Gastrocnemius medialis (tissue), 4 donors: ENCODE results near the gene AKAP12. TPM values are rescaled to one million over a fixed set of nuclear protein-coding genes. Genes with fewer than 3 reads are reported as not detected.

Source experiments
- ATAC-seq, 2 donors: fragments of 150-250 bp; one replicate each; pipeline ENCODE4 v1.9.1; 2016
- DNase-seq, 2 donors: peaks; one replicate each; pipeline ENCODE4 v3.0.0-alpha.2; 2019
- H3K27ac ChIP-seq, 4 donors: fragments of 200-600 bp; sonication (generic); 1 replicate in 1 of 4; 2 replicates in 3 of 4; pipeline ENCODE4 v1.5.1; 2016 to 2018; ENCODE audit warnings: mild to moderate bottlenecking in 2 of 4, moderate library complexity in 1 of 4
- H3K27me3 ChIP-seq, 3 donors: fragments of 200-600 bp; sonication (generic) in 2 of 3; 1 replicate in 1 of 3; 2 replicates in 2 of 3; pipeline versions ENCODE4 v1.5.1 to v1.6.0; 2016 to 2019; ENCODE audit warnings: mild to moderate bottlenecking in 1 of 3, moderate library complexity in 1 of 3
- H3K36me3 ChIP-seq, 2 donors: fragments of 200-600 bp; sonication (generic) in 1 of 2; one replicate each; pipeline ENCODE4 v1.5.1; 2017 to 2018
- H3K4me1 ChIP-seq, 2 donors: fragments of 200-600 bp; sonication (generic) in 1 of 2; one replicate each; pipeline ENCODE4 v1.5.1; 2016 to 2017; ENCODE audit warnings: mild to moderate bottlenecking in 2 of 2
- H3K4me3 ChIP-seq, 4 donors: fragments of 200-600 bp; sonication (generic) in 3 of 4; 1 replicate in 1 of 4; 2 replicates in 3 of 4; pipeline ENCODE4 v1.5.1; 2016 to 2019; ENCODE audit warnings: mild to moderate bottlenecking in 2 of 4
- H3K9me3 ChIP-seq, 3 donors: fragments of 200-600 bp; sonication (generic) in 2 of 3; 1 replicate in 1 of 3; 2 replicates in 2 of 3; pipeline ENCODE4 v1.5.1; 2016 to 2019
- CTCF ChIP-seq, 5 experiments: fragments of 450-650 bp in 3 of 5; fragments of 200-600 bp in 2 of 5; sonication (generic) in 2 of 5; IDR thresholded peaks in 4 of 5; conservative IDR thresholded peaks in 1 of 5; 1 replicate in 4 of 5; 2 replicates in 1 of 5; pipeline ENCODE4 v1.5.1; 2016 to 2019; ENCODE audit warnings: antibody characterized with exemption in 5 of 5, mild to moderate bottlenecking in 3 of 5, moderate library complexity in 3 of 5
- POLR2A ChIP-seq, 2 donors: fragments of 450-650 bp; IDR thresholded peaks; one replicate each; pipeline ENCODE4 v1.6.1; 2017; ENCODE audit warnings: antibody characterized with exemption in 2 of 2, mild to moderate bottlenecking in 2 of 2, moderate library complexity in 2 of 2
- in situ Hi-C, 4 donors: fragments of 200-750 bp; cut with MboI; loops; one replicate each; pipeline versions ENCODE4 v1.15.0 to v1.8.0; 2017; ENCODE audit warnings: low sequenced_read_pairs in 4 of 4
- intact Hi-C: fragments of 100-400 bp; cut with DNase I; formaldehyde crosslinking; loops from one replicate; pipeline ENCODE4 v1.15.1; 2023; ENCODE audit warnings: low total_unique reads
- total RNA-seq, 4 donors: library from RNA; depleted of rRNA; stranded (reverse); fragments of >200 nt; gene quantifications; one replicate each; pipeline versions ENCODE4 v1.1.0 to v1.2.3, GENCODE V29; 2016

Gene AKAP12
- total RNA-seq, 4 donors from 2014 or later = 6.4 to 17.3 (median 9.8) TPM

- Histone ChIP-seq H3K4me1 (peaks cover 12 to 22% of the 10 kb centered on the region in 2 donors), H3K4me3 (no peak overlapping the region), H3K27me3 (peaks cover 7 to 15% (median 14%) of the 10 kb centered on the region in 3 donors), H3K9me3 (no peaks in the 10 kb centered on the region), H3K27ac (no peak overlapping the region), H3K36me3 (no peaks in the 10 kb centered on the region)
- in situ Hi-C loops (loop anchor here in 2 of 4 donors (5.0 to 10.0 kb wide), 2 partner anchors 307 to 309 kb away; no protein-coding TSS in a partner anchor), intact Hi-C loops (no loop called here)
- ATAC-seq (no peak), DNase-seq (no peak)
- TF ChIP-seq CTCF (IDR thresholded peaks at IDR 0.05 in 4 of 5, conservative IDR thresholded peaks at IDR 0.05 in 1 of 5) (no peak), POLR2A (IDR thresholded peaks at IDR 0.05) (no peak)
These were observed 81.7 kb downstream of the AKAP12 start for GRCh38 chr6:151321438-151321837.

GRCh38 chr6:151322570-151322969, 82.8 kb downstream of the AKAP12 start:
- H3K36me3 ChIP-seq = no peaks in the 10 kb centered on the region
- in situ Hi-C loops (loop anchor here in 2 of 4 donors (5.0 to 10.0 kb wide), 2 partner anchors 308 to 310 kb away; no protein-coding TSS in a partner anchor), intact Hi-C loops (no loop called here)
- no peak for DNase-seq
- peaks cover 7 to 19% (median 14%) of the 10 kb centered on the region in 3 donors for H3K27me3 ChIP-seq
- H3K4me3 ChIP-seq = no peak overlapping the region
- no peak overlapping the region for H3K27ac ChIP-seq
- H3K9me3 ChIP-seq = no peaks in the 10 kb centered on the region
- no peak for ATAC-seq
- peaks cover 12 to 22% of the 10 kb centered on the region in 2 donors for H3K4me1 ChIP-seq
- no peak for TF ChIP-seq POLR2A (IDR thresholded peaks at IDR 0.05)
- TF ChIP-seq CTCF (IDR thresholded peaks at IDR 0.05 in 4 of 5, conservative IDR thresholded peaks at IDR 0.05 in 1 of 5) = no peak

- intact Hi-C loops (loop anchor here (1.0 kb wide), 2 partner anchors 84 to 310 kb away; no protein-coding TSS in a partner anchor), in situ Hi-C loops (loop anchor here in 2 of 4 donors (5.0 to 10.0 kb wide), 2 partner anchors 309 to 312 kb away; no protein-coding TSS in a partner anchor)
- DNase-seq (peak; percentile 59 to 78), ATAC-seq (peak; percentile 88 to 90)
- TF ChIP-seq POLR2A (IDR thresholded peaks at IDR 0.05) = no peak
- peak; percentile 80 to 97 (median 94) for TF ChIP-seq CTCF (IDR thresholded peaks at IDR 0.05 in 4 of 5, conservative IDR thresholded peaks at IDR 0.05 in 1 of 5)
- Histone ChIP-seq H3K4me1 (peaks cover 12 to 22% of the 10 kb centered on the region in 2 donors), H3K9me3 (no peaks in the 10 kb centered on the region), H3K27ac (peak overlapping the region; percentile 40 to 73 (median 72)), H3K27me3 (peaks cover 7 to 21% (median 14%) of the 10 kb centered on the region in 3 donors), H3K36me3 (no peaks in the 10 kb centered on the region), H3K4me3 (no peak overlapping the region)
These were observed 84.2 kb downstream of the AKAP12 start for GRCh38 chr6:151323791-151324487.

GRCh38 chr6:151324488-151324825, 84.7 kb downstream of the AKAP12 start:
- H3K4me1 ChIP-seq = peaks cover 12 to 22% of the 10 kb centered on the region in 2 donors
- in situ Hi-C loops (loop anchor here in 2 of 4 donors (5.0 to 10.0 kb wide), 2 partner anchors 310 to 312 kb away; no protein-coding TSS in a partner anchor), intact Hi-C loops (loop anchor here (1.0 kb wide), 2 partner anchors 84 to 310 kb away; no protein-coding TSS in a partner anchor)
- no peaks in the 10 kb centered on the region for H3K36me3 ChIP-seq
- H3K9me3 ChIP-seq = no peaks in the 10 kb centered on the region
- peak overlapping the region in 1 of 4 donors; percentile 70 for H3K4me3 ChIP-seq
- DNase-seq (no peak), ATAC-seq (no peak)
- TF ChIP-seq POLR2A (IDR thresholded peaks at IDR 0.05) (no peak), CTCF (IDR thresholded peaks at IDR 0.05 in 4 of 5, conservative IDR thresholded peaks at IDR 0.05 in 1 of 5) (peak in 2 of 5 experiments; percentile 2 to 9)
- peak overlapping the region; percentile 40 to 73 (median 72) for H3K27ac ChIP-seq
- peaks cover 7 to 21% (median 14%) of the 10 kb centered on the region in 3 donors for H3K27me3 ChIP-seq
